Limb (tissue), 2 donors: ENCODE data around the gene TRERF1.
"Not testable (repeated sequence)": the region's sequence is repeated elsewhere in the genome, so short reads cannot be mapped to it uniquely, and the experiment has no call there.

ENCODE experiments used
- DNase-seq, 2 donors: peaks; one replicate each; pipeline ENCODE4 v3.0.0-alpha.2; 2016; ENCODE audit errors: extremely low spot score in 2 of 2

TRERF1 gene

GRCh38 chr6:42338744-42339222 lies 112.9 kb downstream of the TRERF1 start:
- DNase-seq: no peak

GRCh38 chr6:42337985-42338743 lies 113.6 kb downstream of the TRERF1 start:
- DNase-seq: no peak

GRCh38 chr6:42336431-42336830 lies 115.3 kb downstream of the TRERF1 start:
- no peak for DNase-seq

- no peak for DNase-seq
These were observed 115.8 kb downstream of the TRERF1 start for GRCh38 chr6:42335896-42336295.

- no peak for DNase-seq
These were observed 116.9 kb downstream of the TRERF1 start for GRCh38 chr6:42334870-42335269.

GRCh38 chr6:42333612-42334011 lies 118.1 kb downstream of the TRERF1 start:
- no peak for DNase-seq

GRCh38 chr6:42332916-42333315 lies 118.8 kb downstream of the TRERF1 start:
- no peak for DNase-seq

GRCh38 chr6:42331019-42331418 lies 120.7 kb downstream of the TRERF1 start:
- DNase-seq: no peak

- DNase-seq: no peak
These were observed 125.5 kb downstream of the TRERF1 start for GRCh38 chr6:42326248-42326647.

- DNase-seq: not testable (repeated sequence)
These were observed 126.9 kb downstream of the TRERF1 start for GRCh38 chr6:42324656-42325324.

GRCh38 chr6:42322676-42323075 lies 129.1 kb downstream of the TRERF1 start:
- DNase-seq: no peak

GRCh38 chr6:42321976-42322375 lies 129.8 kb downstream of the TRERF1 start:
- no peak for DNase-seq

- no peak for DNase-seq
These were observed 131.0 kb downstream of the TRERF1 start for GRCh38 chr6:42320762-42321161.

GRCh38 chr6:42318480-42318879 lies 133.2 kb downstream of the TRERF1 start:
- no peak for DNase-seq

- no peak for DNase-seq
These were observed 134.7 kb downstream of the TRERF1 start for GRCh38 chr6:42316981-42317380.

- no peak for DNase-seq
These were observed 135.4 kb downstream of the TRERF1 start for GRCh38 chr6:42315991-42316970.

- no peak for DNase-seq
These were observed 136.3 kb downstream of the TRERF1 start for GRCh38 chr6:42315259-42315990.

- no peak for DNase-seq
These were observed 137.0 kb downstream of the TRERF1 start for GRCh38 chr6:42314571-42315258.

- no peak for DNase-seq
These were observed 137.7 kb downstream of the TRERF1 start for GRCh38 chr6:42313941-42314570.

GRCh38 chr6:42313038-42313437 lies 138.7 kb downstream of the TRERF1 start:
- no peak for DNase-seq
